Upper lobe of right lung (tissue), 1 donor: ENCODE results near the gene JPT1. TPM values are rescaled to one million over a fixed set of nuclear protein-coding genes. Genes with fewer than 3 reads are reported as not detected.

Source experiments
- ATAC-seq: fragments of 200-7000 bp; cut with Tn5 transposase; one replicate; pipeline ENCODE4 v1.9.1; 2020; ENCODE audit warnings: mild to moderate bottlenecking, moderate library complexity
- DNase-seq: peaks from one replicate; pipeline ENCODE4 v3.0.0-alpha.2; 2020
- H3K27ac ChIP-seq: fragments of 200-600 bp; one replicate; pipeline ENCODE4 v1.8.0; 2022
- H3K27me3 ChIP-seq: fragments of 200-600 bp; one replicate; pipeline ENCODE4 v1.8.0; 2022; ENCODE audit warnings: mild to moderate bottlenecking
- H3K36me3 ChIP-seq: fragments of 200-600 bp; one replicate; pipeline ENCODE4 v1.8.0; 2022
- H3K4me1 ChIP-seq: fragments of 200-600 bp; one replicate; pipeline ENCODE4 v1.8.0; 2022
- H3K4me3 ChIP-seq: fragments of 200-600 bp; one replicate; pipeline ENCODE4 v1.8.0; 2022; ENCODE audit warnings: mild to moderate bottlenecking
- H3K9me3 ChIP-seq: fragments of 200-600 bp; one replicate; pipeline ENCODE4 v1.8.0; 2022
- CTCF ChIP-seq: fragments of 200-600 bp; IDR thresholded peaks from one replicate; pipeline ENCODE4 v1.8.0; 2022; ENCODE audit warnings: antibody characterized with exemption
- intact Hi-C: fragments of 100-400 bp; cut with DNase I; formaldehyde crosslinking; loops from one replicate; pipeline ENCODE4 v1.11.0; 2022
- total RNA-seq: library from RNA; stranded (reverse); fragmentation: NEBNext Ultra II Directional; extraction: Animal tissue kit (Norgen Biotek cat#: 25700); gene quantifications from one replicate; pipeline ENCODE4 v1.2.1, GENCODE V29; 2021
- donor health status: DM: no; HTN: yes; CAD: no; lungs with severe emphysema.

Gene JPT1
- total RNA-seq, 1 donor from 2014 or later: 47.8 TPM

GRCh38 chr17:75108193-75108592 is 46.1 kb downstream of the JPT1 start:
- no peak for DNase-seq
- Histone ChIP-seq H3K9me3 (no peaks in the 10 kb centered on the region), H3K36me3 (peaks cover 7% of the 10 kb centered on the region), H3K27ac (no peak overlapping the region), H3K27me3 (no peaks in the 10 kb centered on the region), H3K4me3 (no peak overlapping the region), H3K4me1 (peaks cover 30% of the 10 kb centered on the region)
- intact Hi-C loops: no loop called here
- TF ChIP-seq CTCF: no peak
- no peak for ATAC-seq

GRCh38 chr17:75105126-75106080 is 48.9 kb downstream of the JPT1 start:
- H3K27ac ChIP-seq: peak overlapping the region; percentile 24
- H3K9me3 ChIP-seq: no peaks in the 10 kb centered on the region
- H3K4me1 ChIP-seq: peaks cover 18% of the 10 kb centered on the region
- H3K36me3 ChIP-seq: peaks cover 10% of the 10 kb centered on the region
- peak; percentile 83 for DNase-seq
- no peak overlapping the region for H3K4me3 ChIP-seq
- TF ChIP-seq CTCF: peak; percentile 85
- ATAC-seq: peak; percentile 77
- intact Hi-C loops: no loop called here
- no peaks in the 10 kb centered on the region for H3K27me3 ChIP-seq

- H3K27ac ChIP-seq: no peak overlapping the region
- no peaks in the 10 kb centered on the region for H3K9me3 ChIP-seq
- intact Hi-C loops: no loop called here
- DNase-seq (no peak), ATAC-seq (peak; percentile 63)
- no peaks in the 10 kb centered on the region for H3K27me3 ChIP-seq
- peaks cover 11% of the 10 kb centered on the region for H3K4me1 ChIP-seq
- no peak for TF ChIP-seq CTCF
- H3K36me3 ChIP-seq: peaks cover 17% of the 10 kb centered on the region
- H3K4me3 ChIP-seq: no peak overlapping the region
These were observed 50.4 kb downstream of the JPT1 start for GRCh38 chr17:75103601-75104554.

GRCh38 chr17:75102385-75102821 is 51.9 kb downstream of the JPT1 start:
- Histone ChIP-seq H3K27ac (no peak overlapping the region), H3K4me1 (peaks cover 8% of the 10 kb centered on the region), H3K9me3 (no peaks in the 10 kb centered on the region), H3K36me3 (peaks cover 25% of the 10 kb centered on the region), H3K4me3 (no peak overlapping the region), H3K27me3 (no peaks in the 10 kb centered on the region)
- intact Hi-C loops: no loop called here
- ATAC-seq: no peak
- TF ChIP-seq CTCF: no peak
- DNase-seq: no peak

GRCh38 chr17:75099881-75100595 is 54.3 kb downstream of the JPT1 start:
- intact Hi-C loops: no loop called here
- no peak overlapping the region for H3K27ac ChIP-seq
- H3K4me3 ChIP-seq: no peak overlapping the region
- no peaks in the 10 kb centered on the region for H3K9me3 ChIP-seq
- ATAC-seq (no peak), DNase-seq (no peak)
- peaks cover 11% of the 10 kb centered on the region for H3K4me1 ChIP-seq
- no peaks in the 10 kb centered on the region for H3K27me3 ChIP-seq
- H3K36me3 ChIP-seq: peaks cover 25% of the 10 kb centered on the region
- no peak for TF ChIP-seq CTCF
